GM18507 (cell line): ENCODE measurements around the gene ARHGEF3.
A peak's percentile ranks its signal among the peaks of the same experiment; 100 is the strongest.
"Not testable (repeated sequence)": the region's sequence is repeated elsewhere in the genome, so short reads cannot be mapped to it uniquely, and the experiment has no call there.

Experiments
- DNase-seq: peaks from one replicate; pipeline ENCODE4 v3.0.0; 2011; ENCODE audit warnings: low read depth; ENCODE audit not compliant: insufficient read length; ENCODE audit errors: extremely low spot score
- FAIRE-seq: peaks from 2 replicates; lab custom pipeline; 2011; peaks lifted over from hg19 to GRCh38; lab: Jason Lieb, UNC

Gene ARHGEF3

GRCh38 chr3:56754741-56755417 lies 46.9 kb downstream of the ARHGEF3 start:
- peak; percentile 26 for DNase-seq

GRCh38 chr3:56753206-56753820 lies 48.4 kb downstream of the ARHGEF3 start:
- FAIRE-seq, result peak; percentile 75
- peak; percentile 2 for DNase-seq

More at GRCh38 chr3:56754741-56755417, 46.9 kb downstream of the ARHGEF3 start:
- FAIRE-seq, result peak; percentile 85

DNA sequence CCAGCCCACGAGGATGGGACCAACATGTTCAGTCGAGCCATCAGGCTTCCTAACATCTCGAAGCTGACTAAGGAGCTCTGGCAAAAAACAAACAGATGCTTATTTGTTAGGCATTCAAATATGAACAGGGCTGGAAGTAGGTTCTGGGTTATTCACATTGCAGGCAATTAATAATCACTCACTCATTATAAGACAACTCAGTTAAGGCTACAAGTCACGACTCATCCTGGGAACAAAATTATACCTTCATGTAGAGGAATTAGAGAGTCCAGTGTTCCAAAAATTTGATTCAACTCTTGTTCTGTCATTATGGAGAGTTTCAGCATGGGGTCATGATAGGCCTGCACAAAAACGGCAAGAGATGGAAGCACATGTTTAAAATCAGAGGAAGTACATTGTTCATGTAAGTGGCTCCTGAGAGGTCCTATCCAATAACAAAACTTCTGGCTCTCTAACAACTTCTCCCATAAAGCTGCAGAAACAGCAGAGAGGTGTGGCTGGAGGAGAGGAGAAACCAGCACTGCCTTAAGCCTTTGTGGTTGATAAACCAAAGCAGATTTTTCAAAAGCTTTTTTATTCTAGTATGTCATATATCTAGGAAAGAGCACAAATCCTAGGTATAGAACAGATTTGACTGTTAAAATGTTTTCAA lies 50.6 kb downstream of the ARHGEF3 start:
- FAIRE-seq, result peak; percentile 29

DNA sequence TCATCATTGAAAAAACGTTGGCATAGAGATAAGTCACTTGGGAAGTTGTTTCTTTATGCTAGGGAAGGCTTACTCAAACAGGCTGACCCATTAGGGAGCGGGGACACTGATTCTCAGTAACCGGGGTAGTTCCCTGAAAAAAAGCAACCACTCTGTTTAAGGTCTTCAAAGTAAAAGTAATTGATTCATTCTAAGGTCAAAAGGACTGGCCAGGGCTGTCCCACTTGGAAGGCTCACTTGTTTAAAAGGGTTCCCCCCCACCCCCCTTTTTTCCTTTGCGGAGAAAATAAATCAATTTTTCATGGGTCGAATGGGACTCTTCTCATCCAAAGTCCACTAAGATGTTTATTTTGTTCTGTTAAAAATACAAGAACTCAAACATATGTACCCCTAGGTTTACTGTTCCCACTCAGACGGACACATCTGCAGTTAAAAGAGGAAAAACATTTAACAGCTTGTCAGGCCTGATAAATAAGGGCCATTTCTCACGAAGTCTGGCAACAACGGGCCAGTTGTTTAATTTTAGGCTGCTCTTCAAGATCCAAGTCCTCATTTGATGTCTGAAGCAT lies 53.0 kb downstream of the ARHGEF3 start:
- FAIRE-seq (no peak), DNase-seq (no peak)

More for the DNA sequence above, 50.6 kb downstream of the ARHGEF3 start:
- no peak for DNase-seq

- FAIRE-seq (no peak), DNase-seq (no peak)
These were observed 54.6 kb downstream of the ARHGEF3 start for GRCh38 chr3:56747150-56747549.

GRCh38 chr3:56744016-56744415 lies 57.7 kb downstream of the ARHGEF3 start:
- FAIRE-seq (no peak), DNase-seq (no peak)

DNA sequence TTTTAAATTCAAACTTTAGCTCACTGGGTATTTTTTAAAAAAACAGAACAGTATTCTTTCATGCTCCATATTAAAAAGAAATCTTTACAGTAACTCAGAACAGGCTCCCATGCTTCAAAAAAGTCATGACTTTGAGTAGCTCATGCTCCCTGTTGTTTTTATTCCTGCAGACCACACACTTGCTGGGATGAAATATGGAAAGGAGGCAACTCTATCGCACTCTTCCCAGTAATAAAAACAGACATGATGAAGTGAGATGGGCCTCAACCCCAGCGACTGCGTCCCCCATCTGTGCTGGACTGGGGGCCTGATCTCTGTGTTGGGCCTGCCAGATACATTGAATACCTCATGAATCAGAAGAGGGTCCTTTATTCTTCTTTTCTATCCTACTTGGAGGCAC lies 58.9 kb downstream of the ARHGEF3 start:
- FAIRE-seq (no peak), DNase-seq (no peak)

GRCh38 chr3:56739036-56739435 lies 62.7 kb downstream of the ARHGEF3 start:
- FAIRE-seq (no peak), DNase-seq (no peak)

DNA sequence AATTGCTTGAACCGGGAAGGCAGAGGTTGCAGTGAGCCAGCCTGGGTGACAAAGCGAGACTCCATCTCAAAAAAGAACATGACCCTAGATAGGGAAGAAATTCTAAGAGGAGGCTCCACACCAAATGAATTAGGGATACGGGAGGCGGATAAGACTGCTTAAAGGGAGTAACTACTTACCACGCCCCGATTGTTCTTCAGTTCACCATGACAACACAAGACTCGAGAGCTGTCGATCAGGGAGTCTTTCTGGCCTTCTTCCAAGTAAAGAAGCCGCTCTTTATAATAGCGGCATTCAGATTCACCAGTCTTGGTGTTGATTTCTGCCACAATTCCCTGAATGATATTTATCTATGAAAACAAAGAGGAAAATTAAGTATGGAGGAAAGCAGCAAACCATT lies 64.7 kb downstream of the ARHGEF3 start:
- FAIRE-seq (no peak), DNase-seq (no peak)

DNA sequence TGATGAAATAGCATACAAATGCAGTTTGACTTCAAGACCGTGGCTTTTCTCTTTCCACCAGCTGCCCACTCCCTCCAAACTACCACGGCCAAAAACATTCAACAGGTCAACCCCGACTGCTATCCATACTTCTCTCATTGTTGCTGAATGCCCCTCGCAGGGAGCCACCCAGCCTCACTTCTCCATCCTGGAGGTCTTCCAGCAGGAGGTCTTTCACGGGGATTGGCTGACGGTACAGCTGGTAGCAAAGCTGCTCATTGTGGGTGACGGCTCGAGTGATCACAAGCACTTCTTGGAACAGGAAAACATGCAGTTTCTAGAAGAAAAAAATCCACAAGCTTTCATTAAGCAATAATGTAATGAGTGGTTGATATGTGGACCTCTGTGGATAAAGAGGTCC lies 69.6 kb downstream of the ARHGEF3 start:
- FAIRE-seq (no peak), DNase-seq (no peak)

- DNase-seq (peak; percentile 56), FAIRE-seq (peak; percentile 99)
These were observed 76.6 kb downstream of the ARHGEF3 start for GRCh38 chr3:56725175-56725574.

DNA sequence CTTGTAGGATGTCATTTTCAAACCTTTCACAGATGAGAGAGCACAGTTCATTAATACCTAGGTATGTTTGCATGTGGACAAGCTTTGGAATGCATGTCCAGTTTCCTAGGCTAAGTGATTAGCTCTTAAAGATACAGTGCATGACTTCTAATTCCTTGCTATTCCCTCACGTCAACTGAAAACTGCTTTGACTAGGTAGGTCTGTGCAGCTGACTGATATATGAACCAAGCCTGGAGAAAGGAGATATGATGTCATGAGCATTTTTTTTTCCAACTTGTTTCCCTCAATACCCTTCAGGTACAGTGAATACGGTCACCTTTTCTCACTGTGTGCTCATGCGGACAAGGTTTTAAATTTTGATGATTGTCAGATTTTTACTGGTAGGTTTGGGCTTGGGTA lies 77.1 kb downstream of the ARHGEF3 start:
- FAIRE-seq, result no peak

DNA sequence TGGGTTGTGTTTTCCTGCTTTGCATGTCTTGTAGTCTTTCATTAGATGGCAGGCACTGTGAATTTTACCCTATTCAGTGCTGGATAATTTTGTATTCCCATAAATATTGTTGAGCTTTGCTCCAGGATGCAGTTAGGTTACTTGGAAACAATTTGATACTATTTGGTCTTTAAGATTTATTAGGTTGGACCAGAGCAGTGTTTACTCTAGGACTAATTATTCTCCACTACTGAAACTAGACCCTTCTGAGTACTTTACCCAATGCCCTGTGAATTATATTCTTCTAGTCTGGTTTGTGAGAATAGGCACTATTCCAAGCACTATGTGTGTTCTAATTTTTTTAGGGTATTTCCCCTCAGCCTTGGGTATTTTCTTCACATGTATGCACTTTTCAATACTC lies 80.9 kb downstream of the ARHGEF3 start:
- DNase-seq (no peak), FAIRE-seq (no peak)

More for the DNA sequence above, 77.1 kb downstream of the ARHGEF3 start:
- DNase-seq, result no peak

- not testable (repeated sequence) for FAIRE-seq
These were observed 82.9 kb downstream of the ARHGEF3 start for GRCh38 chr3:56718809-56719208.

DNA sequence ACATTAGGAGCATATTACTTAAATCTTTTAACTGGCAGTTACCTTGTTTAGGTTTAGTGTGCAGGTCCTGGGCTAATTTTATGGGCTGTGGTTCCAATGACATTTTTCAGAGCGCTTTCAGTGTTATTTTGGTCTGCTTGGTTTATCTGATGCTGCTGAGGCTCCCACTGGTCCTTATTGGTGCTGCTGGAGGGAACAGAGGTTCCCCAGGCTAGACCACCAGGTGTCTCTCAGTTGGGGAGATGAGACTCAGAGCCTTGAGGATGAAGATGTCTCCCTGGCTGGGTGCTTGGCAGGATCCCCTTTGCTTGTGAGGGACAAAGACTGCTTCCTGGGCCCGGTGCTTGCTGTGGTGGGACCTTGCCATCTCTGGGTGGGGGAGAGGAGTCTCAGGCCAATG lies 90.4 kb downstream of the ARHGEF3 start:
- FAIRE-seq, result no peak

More at GRCh38 chr3:56718809-56719208, 82.9 kb downstream of the ARHGEF3 start:
- not testable (repeated sequence) for DNase-seq

DNA sequence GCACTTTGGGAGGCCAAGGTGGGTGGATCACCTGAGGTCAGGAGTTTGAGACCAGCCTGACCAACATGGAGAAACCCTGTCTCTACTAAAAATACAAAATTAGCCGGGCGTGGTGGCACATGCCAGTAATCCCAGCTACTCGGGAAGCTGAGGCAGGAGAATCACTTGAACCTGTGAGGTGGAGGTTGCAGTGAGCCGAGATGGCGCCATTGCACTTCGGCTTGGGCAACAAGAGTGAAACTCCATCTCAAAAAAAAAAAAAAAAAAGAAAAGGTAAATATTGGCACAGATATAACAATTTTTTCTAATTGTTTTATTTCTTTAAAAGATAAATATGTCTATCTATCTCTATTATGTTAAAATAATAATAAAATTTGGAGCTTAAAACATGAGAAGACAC lies 94.3 kb downstream of the ARHGEF3 start:
- DNase-seq, FAIRE-seq: not testable (repeated sequence)

More for the DNA sequence above, 90.4 kb downstream of the ARHGEF3 start:
- DNase-seq, result no peak

- FAIRE-seq, result no peak
- DNase-seq, result no peak
These were observed 95.1 kb downstream of the ARHGEF3 start for GRCh38 chr3:56706629-56707028.

GRCh38 chr3:56704706-56705105 lies 97.0 kb downstream of the ARHGEF3 start:
- FAIRE-seq (peak; percentile 71), DNase-seq (no peak)

DNA sequence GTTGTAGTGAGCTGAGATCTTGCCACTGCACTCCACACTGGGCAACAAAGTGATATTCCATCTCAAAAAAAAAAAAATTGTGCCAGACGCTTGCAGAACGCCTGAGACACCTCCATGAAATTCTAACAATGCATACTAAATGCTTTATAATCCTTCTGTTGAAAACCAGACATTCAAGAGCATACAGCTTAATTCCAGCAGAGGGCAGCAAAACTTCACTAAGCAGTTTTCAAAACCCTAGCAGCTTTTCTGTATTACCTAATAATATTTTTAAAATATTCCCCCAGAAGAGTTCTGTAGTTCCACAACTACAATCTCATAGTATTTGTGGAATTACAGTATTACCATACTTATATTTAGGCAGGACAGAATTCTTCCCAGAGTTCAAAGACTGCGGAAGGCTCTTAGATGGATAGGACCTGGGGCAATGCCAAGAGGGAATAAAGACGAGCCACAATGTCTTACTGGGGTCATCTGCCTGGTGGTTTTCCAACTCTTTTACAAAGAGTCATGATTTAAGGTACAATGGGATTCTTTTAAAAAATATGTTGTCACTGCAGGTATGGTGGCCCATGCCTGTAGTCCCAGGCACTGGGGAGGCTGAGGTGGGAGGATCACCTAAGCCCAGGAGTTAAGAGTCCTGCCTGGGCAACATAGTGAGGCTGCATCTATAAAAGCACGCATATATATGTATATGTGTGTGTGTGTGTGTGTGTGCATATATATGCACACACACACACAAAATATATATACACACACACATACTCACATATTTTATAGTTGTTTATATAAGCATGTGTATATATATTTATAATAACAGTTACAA lies 99.0 kb downstream of the ARHGEF3 start:
- FAIRE-seq, result peak; percentile 78
- DNase-seq, result no peak
